Right lobe of liver (tissue), 6 donors: Measurements from ENCODE around the gene MCC. TPM values are rescaled to one million over a fixed set of nuclear protein-coding genes. Genes with fewer than 3 reads are reported as not detected.

ENCODE experiments used
- ATAC-seq, 4 donors: fragments of 200-7000 bp; cut with Tn5 transposase; one replicate each; pipeline ENCODE4 v1.9.1; 2020; ENCODE audit warnings: mild to moderate bottlenecking in 4 of 4, moderate library complexity in 4 of 4
- DNase-seq, 3 donors: peaks; one replicate each; pipeline ENCODE4 v3.0.0-alpha.2; 2020
- H3K27ac ChIP-seq, 3 donors: fragments of 200-600 bp; one replicate each; pipeline ENCODE4 v1.8.0; 2022
- H3K27me3 ChIP-seq, 2 donors: fragments of 200-600 bp; one replicate each; pipeline ENCODE4 v1.8.0; 2022
- H3K36me3 ChIP-seq, 4 donors: fragments of 200-600 bp; sonication (generic) in 1 of 4; one replicate each; pipeline versions ENCODE4 v1.5.1 to v1.8.0; 2017 to 2022; ENCODE audit warnings: control low read depth in 1 of 4
- H3K4me1 ChIP-seq, 4 donors: fragments of 200-600 bp; sonication (generic) in 1 of 4; one replicate each; pipeline versions ENCODE4 v1.5.1 to v1.8.0; 2017 to 2022; ENCODE audit warnings: control low read depth in 1 of 4
- H3K4me3 ChIP-seq, 3 donors: fragments of 200-600 bp; one replicate each; pipeline ENCODE4 v1.8.0; 2022
- H3K9me3 ChIP-seq, 4 donors: fragments of 200-600 bp; sonication (generic) in 1 of 4; one replicate each; pipeline versions ENCODE4 v1.5.1 to v1.8.0; 2017 to 2022; ENCODE audit warnings: control low read depth in 1 of 4
- POLR2A ChIP-seq: fragments of 450-650 bp; IDR thresholded peaks from one replicate; pipeline ENCODE4 v1.6.1; 2017; ENCODE audit warnings: antibody characterized with exemption, mild to moderate bottlenecking
- WGBS: methylation state at CpG from one replicate; pipeline ENCODE4 v1.1.6; 2018; ENCODE audit warnings: low coverage, low lambda C conversion rate; ENCODE audit not compliant: insufficient coverage; ENCODE audit errors: missing lambda C conversion rate; 5-methylcytosine and 5-hydroxymethylcytosine counted together
- intact Hi-C, 2 donors: fragments of 100-400 bp; cut with DNase I; formaldehyde crosslinking; loops; one replicate each; pipeline versions ENCODE4 v1.11.2 to v1.14.1; 2022
- total RNA-seq, 6 experiments: library from RNA; depleted of rRNA in 2 of 6; stranded (reverse); fragments of >200 nt in 2 of 6; fragmentation: NEBNext Ultra II Directional in 3 of 6; extraction: Animal tissue kit (Norgen Biotek cat#: 25700) in 3 of 6; gene quantifications; one replicate each; pipeline versions ENCODE4 v1.1.0 to v1.2.4, GENCODE V29; 2016 to 2023
- TF ChIP-seq, protein P1 (sequence below), 4 donors: fragments of 200-600 bp in 3 of 4; fragments of 450-650 bp in 1 of 4; IDR thresholded peaks; one replicate each; pipeline versions ENCODE4 v1.5.1 to v1.8.0; 2016 to 2022; ENCODE audit warnings: antibody characterized with exemption in 4 of 4, mild to moderate bottlenecking in 2 of 4
- donor health status: DM: no; HTN: yes; CAD: no.
- donor health status: DM: no; HTN: no; CAD: no.
- donor health status: DM: no; HTN: no; CAD: no.
- donor health status: DM: no; HTN: yes; CAD: no.
- donor health status: DM: no; HTN: yes; CAD: no.

MCC gene
- total RNA-seq, 6 experiments from 2014 or later = 23.1 to 35.2 (median 26.1) TPM

DNA sequence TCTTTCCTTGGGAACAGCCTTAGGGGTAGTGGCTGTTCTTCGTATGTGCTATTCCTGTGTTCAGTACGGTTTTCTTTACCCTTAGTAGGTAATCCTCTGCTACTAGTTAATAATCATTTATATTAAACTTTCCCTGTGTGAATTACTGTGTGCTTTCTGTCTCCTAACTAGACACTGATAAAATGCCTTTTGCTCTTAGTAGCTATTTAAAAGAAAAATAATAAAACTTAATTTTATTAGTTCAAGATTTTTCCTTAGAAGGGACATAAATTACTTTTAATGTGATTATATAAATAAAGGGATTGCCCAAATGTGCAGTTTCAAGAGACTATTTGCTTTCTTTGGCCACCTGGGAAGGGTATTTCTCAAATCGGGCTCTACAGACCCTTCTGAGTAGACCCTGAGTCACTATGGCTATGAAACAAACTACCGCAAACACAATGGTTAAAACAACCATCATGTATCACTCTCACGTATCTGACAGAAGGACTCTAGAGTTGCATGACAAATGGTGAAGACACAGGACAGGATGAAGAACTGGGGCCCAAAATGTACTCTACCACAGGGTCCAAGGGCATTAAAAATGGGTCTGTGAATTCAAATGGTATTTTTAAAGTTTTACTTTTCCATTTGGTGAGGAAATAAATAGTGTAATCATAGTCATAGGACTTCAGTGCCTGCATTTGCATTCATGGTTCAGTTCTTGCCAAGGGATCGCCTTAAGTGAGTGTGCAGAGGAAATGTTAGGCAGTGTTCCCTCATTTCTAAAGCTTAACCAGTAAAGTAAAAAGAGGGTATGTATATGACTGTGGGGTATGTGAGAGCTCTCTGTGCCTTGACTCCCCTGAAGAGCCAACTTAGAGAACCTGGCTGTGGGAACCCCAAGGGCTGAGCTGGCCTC lies 150.5 kb downstream of the MCC start:
- H3K4me1 ChIP-seq = no peaks in the 10 kb centered on the region
- H3K27ac ChIP-seq = no peak overlapping the region
- DNase-seq (no peak), ATAC-seq (no peak)
- H3K9me3 ChIP-seq = no peaks in the 10 kb centered on the region
- intact Hi-C loops = no loop called here
- TF ChIP-seq POLR2A = no peak
- TF ChIP-seq, protein P1, sequence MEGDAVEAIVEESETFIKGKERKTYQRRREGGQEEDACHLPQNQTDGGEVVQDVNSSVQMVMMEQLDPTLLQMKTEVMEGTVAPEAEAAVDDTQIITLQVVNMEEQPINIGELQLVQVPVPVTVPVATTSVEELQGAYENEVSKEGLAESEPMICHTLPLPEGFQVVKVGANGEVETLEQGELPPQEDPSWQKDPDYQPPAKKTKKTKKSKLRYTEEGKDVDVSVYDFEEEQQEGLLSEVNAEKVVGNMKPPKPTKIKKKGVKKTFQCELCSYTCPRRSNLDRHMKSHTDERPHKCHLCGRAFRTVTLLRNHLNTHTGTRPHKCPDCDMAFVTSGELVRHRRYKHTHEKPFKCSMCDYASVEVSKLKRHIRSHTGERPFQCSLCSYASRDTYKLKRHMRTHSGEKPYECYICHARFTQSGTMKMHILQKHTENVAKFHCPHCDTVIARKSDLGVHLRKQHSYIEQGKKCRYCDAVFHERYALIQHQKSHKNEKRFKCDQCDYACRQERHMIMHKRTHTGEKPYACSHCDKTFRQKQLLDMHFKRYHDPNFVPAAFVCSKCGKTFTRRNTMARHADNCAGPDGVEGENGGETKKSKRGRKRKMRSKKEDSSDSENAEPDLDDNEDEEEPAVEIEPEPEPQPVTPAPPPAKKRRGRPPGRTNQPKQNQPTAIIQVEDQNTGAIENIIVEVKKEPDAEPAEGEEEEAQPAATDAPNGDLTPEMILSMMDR (IDR thresholded peaks at IDR 0.05) = no peak
- no peak overlapping the region for H3K4me3 ChIP-seq
- 85% methylated on average over 6 of the region's 6 CpGs for WGBS
- H3K36me3 ChIP-seq = no peaks in the 10 kb centered on the region
- no peaks in the 10 kb centered on the region for H3K27me3 ChIP-seq

DNA sequence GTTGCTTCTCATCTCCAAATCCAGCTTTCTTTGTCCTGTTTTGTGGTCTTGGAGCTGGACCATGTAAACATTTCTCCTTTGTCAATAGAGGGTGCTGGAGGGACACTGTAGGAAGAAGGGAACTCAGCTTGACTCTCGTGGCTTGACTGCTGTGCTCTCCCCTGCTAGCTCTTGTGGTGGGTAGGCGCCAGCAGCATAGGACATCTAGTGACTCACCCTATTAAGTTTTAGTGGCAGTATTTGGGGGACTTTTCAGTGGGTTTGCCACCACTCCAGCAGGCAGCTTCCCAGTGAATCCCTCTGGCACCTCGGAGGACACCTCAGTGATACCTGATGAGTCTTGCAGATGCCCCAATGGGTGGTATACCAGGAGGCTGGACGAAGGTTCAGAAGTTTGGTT lies 151.3 kb downstream of the MCC start:
- TF ChIP-seq, protein P1 (IDR thresholded peaks at IDR 0.05) = peak; percentile 28 to 56 (median 35)
- no peak for TF ChIP-seq POLR2A
- no peaks in the 10 kb centered on the region for H3K27me3 ChIP-seq
- no peak for DNase-seq
- H3K36me3 ChIP-seq = no peaks in the 10 kb centered on the region
- intact Hi-C loops = no loop called here
- peak; percentile 77 to 87 (median 86) for ATAC-seq
- H3K4me1 ChIP-seq = no peaks in the 10 kb centered on the region
- H3K27ac ChIP-seq = no peak overlapping the region
- no peak overlapping the region for H3K4me3 ChIP-seq
- no peaks in the 10 kb centered on the region for H3K9me3 ChIP-seq
- WGBS = 0% methylated on average over 2 of the region's 4 CpGs

DNA sequence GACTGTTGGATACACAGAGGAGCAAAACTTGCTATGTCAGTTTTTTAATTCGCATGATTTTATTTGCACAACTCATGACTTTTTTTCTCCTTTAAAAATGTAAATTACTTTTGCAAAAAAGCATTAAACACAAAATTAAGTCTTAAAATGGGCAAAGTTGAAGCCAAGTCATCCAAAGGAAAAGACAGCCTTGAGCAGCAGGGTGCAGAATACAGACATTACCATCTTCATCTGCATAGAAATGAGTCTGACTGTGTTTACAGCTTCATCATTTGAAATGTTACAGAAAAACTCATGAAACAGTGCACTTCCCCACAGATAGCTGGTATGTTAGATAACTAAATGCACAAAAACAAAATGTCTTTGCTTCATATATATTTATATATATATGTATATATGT lies 154.8 kb downstream of the MCC start:
- no peak for DNase-seq
- H3K9me3 ChIP-seq = no peaks in the 10 kb centered on the region
- H3K36me3 ChIP-seq = no peaks in the 10 kb centered on the region
- intact Hi-C loops = no loop called here
- H3K4me1 ChIP-seq = peaks cover 0 to 18% (median 7%) of the 10 kb centered on the region in 4 donors
- H3K4me3 ChIP-seq = no peak overlapping the region
- no peak overlapping the region for H3K27ac ChIP-seq
- ATAC-seq = no peak
- no peaks in the 10 kb centered on the region for H3K27me3 ChIP-seq
- WGBS = 56% methylated on average over 1 of the region's 1 CpG
- TF ChIP-seq, protein P1 (IDR thresholded peaks at IDR 0.05) = no peak
- TF ChIP-seq POLR2A = no peak

DNA sequence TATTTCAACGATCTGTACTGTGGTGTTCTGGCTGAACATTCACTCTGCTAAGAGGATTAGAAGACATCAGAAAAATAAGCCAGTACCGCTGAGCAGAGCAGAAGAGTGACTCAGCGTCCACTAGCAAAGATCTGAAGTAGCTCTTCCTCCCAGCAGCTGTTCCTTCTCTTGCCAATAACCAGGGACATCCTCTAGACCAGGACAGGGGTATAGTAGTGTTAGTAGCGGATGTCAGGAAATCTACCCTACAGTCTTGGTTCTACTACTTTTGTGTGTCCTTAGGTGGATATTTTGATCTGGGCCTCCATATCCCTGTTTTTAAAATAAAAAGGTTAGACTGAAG lies 157.1 kb downstream of the MCC start:
- DNase-seq = no peak
- H3K4me1 ChIP-seq = peaks cover 0 to 18% (median 7%) of the 10 kb centered on the region in 4 donors
- H3K9me3 ChIP-seq = no peaks in the 10 kb centered on the region
- H3K27ac ChIP-seq = peak overlapping the region; percentile 26 to 72 (median 65)
- H3K36me3 ChIP-seq = no peaks in the 10 kb centered on the region
- intact Hi-C loops = no loop called here
- WGBS = 9% methylated on average over 3 of the region's 4 CpGs
- no peak overlapping the region for H3K4me3 ChIP-seq
- TF ChIP-seq, protein P1 (IDR thresholded peaks at IDR 0.05) = no peak
- no peak for TF ChIP-seq POLR2A
- no peaks in the 10 kb centered on the region for H3K27me3 ChIP-seq
- peak; percentile 24 to 57 (median 42) for ATAC-seq
